Bronchial epithelial cell (primary cell): ENCODE results near the gene SBK3. TPM values are rescaled to one million over a fixed set of nuclear protein-coding genes. Genes with fewer than 3 reads are reported as not detected.

Experiments used
- DNase-seq: peaks from one replicate; pipeline ENCODE4 v3.0.0-alpha.2; 2010; ENCODE audit warnings: low read depth
- FAIRE-seq: peaks from 2 replicates; lab custom pipeline; 2011; peaks lifted over from hg19 to GRCh38; lab: Jason Lieb, UNC
- H3K27me3 ChIP-seq: 2 replicates; pipeline ENCODE4 v1.5.1; 2011; ENCODE audit warnings: low read length; ENCODE audit not compliant: control insufficient read depth, insufficient read depth
- H3K36me3 ChIP-seq: 2 replicates; pipeline ENCODE4 v1.5.1; 2011; ENCODE audit warnings: low read length; ENCODE audit not compliant: control insufficient read depth, insufficient read depth
- H3K4me3 ChIP-seq: 2 replicates; pipeline ENCODE4 v1.5.1; 2011; ENCODE audit warnings: mild to moderate bottlenecking, low read depth, low read length, control low read depth
- total RNA-seq: library from RNA; depleted of rRNA; stranded (reverse); fragments of >200 nt; gene quantifications from 2 replicates; pipeline ENCODE4 v1.2.1, GENCODE V29; 2014
- TF ChIP-seq, protein P1 (sequence below): IDR thresholded peaks from 2 replicates; pipeline ENCODE4 v1.5.1; 2011; ENCODE audit warnings: mild to moderate bottlenecking, moderate library complexity, low read length, control low read depth, inconsistent platforms; ENCODE audit not compliant: insufficient read depth, severe bottlenecking

The SBK3 gene
- total RNA-seq, 1 donor from 2014 or later, result not detected

DNA sequence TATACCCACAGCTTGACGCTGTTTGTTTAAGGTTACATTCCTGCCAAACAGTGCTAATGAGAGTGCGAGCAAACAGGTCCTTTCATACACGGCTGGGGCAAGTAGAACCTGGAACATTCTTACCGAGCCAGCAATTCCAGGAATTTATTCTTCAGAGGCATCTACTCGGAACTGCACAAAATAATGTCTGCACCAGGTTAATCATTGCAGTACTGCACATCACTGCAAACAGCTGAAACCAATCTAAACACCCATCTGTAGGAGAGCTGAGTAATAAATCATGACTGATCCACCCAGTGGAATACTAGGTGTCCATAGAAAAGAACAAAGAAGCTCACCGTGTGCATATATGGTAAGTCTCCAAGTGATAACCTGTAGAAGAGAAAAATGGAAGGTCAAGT lies 36.5 kb upstream of the SBK3 start:
- Histone ChIP-seq H3K36me3 (no peaks in the 10 kb centered on the region), H3K27me3 (no peaks in the 10 kb centered on the region), H3K4me3 (no peak overlapping the region)
- TF ChIP-seq, protein P1, sequence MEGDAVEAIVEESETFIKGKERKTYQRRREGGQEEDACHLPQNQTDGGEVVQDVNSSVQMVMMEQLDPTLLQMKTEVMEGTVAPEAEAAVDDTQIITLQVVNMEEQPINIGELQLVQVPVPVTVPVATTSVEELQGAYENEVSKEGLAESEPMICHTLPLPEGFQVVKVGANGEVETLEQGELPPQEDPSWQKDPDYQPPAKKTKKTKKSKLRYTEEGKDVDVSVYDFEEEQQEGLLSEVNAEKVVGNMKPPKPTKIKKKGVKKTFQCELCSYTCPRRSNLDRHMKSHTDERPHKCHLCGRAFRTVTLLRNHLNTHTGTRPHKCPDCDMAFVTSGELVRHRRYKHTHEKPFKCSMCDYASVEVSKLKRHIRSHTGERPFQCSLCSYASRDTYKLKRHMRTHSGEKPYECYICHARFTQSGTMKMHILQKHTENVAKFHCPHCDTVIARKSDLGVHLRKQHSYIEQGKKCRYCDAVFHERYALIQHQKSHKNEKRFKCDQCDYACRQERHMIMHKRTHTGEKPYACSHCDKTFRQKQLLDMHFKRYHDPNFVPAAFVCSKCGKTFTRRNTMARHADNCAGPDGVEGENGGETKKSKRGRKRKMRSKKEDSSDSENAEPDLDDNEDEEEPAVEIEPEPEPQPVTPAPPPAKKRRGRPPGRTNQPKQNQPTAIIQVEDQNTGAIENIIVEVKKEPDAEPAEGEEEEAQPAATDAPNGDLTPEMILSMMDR, result no peak
- DNase-seq (no peak), FAIRE-seq (no peak)

DNA sequence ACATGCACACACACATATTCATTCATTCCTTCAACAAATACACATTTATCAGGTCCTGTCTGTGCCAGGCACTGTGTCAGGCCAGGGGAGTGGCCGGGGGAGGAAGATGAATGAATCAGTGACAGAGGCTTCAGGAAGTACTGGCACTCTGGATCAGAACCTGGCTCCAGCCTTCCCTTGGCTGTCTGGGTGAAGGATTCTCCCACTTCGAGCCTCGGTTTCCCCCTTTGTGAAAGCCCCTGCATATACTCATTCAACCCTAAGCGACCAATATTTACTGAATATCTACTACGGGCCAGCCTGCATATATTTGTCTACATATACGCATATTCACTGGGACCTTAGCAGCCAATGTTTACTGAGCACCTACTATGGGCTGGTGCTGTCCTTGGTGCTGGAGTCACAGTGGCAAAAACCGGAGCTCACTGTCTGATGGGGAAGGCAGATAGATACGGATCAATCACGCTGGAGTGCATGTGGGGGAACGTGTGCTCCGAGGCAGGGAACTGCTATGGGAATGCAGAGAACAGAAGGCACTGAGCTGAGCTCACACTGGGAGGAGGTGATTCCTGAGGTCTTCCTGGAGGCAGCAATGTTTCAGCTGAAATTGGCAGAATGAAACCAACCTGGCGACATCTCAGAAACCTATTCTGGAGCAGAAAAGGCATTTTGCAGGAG lies 35.9 kb upstream of the SBK3 start:
- no peaks in the 10 kb centered on the region for H3K27me3 ChIP-seq
- TF ChIP-seq, protein P1, result no peak
- DNase-seq (no peak), FAIRE-seq (no peak)
- peak overlapping the region; percentile 95 for H3K4me3 ChIP-seq
- H3K36me3 ChIP-seq, result no peaks in the 10 kb centered on the region

DNA sequence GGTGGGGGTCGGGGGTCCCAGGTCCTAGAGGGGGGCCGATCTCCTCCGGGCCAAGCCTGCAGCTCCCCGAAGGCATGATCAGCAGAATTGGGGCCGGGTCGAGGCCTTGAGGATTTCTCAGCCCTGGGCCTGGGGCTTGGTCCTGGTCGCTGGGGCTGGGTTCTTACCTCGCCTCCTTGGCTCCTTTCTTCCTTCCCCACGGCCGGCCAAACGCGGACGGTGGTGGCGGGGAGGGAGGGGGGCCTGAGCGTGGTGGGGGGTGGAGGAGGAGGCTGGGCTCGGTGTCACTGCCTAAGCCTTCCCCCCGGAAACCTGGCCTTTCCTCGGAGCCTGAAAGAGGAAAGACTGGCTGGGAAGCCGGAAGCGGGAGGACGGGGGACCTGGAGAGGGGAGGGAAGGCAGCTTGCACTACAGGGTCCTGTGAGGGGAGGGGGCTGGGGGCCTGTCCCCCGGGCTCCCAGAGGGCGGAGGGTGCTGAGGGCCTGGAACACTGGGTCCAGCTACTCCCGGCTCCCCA lies 35.3 kb upstream of the SBK3 start, which contains the start of gene ZNF579:
Gene ZNF579 (minus strand): TSS at position 221 of the 517 bp plus-strand sequence. CDS start 1,209 bp downstream, outside the sequence.
- TF ChIP-seq, protein P1, result no peak
- H3K4me3 ChIP-seq, result peak within 1 kb of the TSS; percentile 95
- H3K36me3 ChIP-seq, result no peaks in the 10 kb centered on the region
- FAIRE-seq (no peak), DNase-seq (peak; percentile 59)
- H3K27me3 ChIP-seq, result no peaks in the 10 kb centered on the region

DNA sequence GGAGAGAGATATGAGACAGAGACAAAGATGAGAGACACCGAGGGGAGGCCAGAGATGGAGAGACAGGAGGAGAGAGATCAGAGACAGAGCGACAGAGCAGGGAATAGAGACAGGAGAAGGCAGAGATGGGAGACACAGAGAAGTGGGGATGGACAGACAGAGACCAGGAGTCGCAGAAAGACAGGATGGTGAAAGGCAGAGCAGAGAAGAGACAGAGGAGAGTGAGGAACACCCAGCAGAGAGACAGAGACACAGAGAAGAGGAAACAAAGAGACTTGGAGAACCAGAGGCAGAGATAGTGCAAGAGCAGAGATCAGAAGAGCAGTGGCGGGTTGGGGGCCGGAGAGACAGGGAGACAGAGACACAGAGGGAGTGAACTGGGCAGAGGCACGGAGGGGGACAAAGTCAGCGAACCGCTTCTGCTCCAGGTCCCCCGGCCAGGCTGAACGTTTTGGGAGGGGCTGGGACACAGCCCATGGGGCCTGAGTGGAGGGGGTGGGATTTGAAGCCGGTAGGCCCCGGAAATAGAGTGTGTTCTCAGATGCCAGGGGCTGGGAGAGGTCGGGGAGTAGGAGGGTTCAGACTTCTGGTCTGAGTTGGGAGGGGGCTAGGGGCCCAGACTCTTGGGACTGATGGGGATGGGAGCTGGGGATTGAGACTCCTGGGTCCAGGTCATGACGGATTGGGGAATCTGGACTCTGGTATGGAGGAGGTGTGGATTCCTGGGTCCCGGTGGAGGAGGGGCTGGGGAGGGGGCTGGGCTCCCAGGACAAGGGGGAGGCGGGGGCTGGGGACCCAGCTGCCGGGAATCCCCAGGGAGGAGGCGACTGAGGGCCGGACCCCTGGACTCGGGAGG lies 34.7 kb upstream of the SBK3 start:
- no peaks in the 10 kb centered on the region for H3K36me3 ChIP-seq
- H3K4me3 ChIP-seq, result peak overlapping the region; percentile 95
- FAIRE-seq (no peak), DNase-seq (no peak)
- TF ChIP-seq, protein P1, result no peak
- H3K27me3 ChIP-seq, result no peaks in the 10 kb centered on the region

DNA sequence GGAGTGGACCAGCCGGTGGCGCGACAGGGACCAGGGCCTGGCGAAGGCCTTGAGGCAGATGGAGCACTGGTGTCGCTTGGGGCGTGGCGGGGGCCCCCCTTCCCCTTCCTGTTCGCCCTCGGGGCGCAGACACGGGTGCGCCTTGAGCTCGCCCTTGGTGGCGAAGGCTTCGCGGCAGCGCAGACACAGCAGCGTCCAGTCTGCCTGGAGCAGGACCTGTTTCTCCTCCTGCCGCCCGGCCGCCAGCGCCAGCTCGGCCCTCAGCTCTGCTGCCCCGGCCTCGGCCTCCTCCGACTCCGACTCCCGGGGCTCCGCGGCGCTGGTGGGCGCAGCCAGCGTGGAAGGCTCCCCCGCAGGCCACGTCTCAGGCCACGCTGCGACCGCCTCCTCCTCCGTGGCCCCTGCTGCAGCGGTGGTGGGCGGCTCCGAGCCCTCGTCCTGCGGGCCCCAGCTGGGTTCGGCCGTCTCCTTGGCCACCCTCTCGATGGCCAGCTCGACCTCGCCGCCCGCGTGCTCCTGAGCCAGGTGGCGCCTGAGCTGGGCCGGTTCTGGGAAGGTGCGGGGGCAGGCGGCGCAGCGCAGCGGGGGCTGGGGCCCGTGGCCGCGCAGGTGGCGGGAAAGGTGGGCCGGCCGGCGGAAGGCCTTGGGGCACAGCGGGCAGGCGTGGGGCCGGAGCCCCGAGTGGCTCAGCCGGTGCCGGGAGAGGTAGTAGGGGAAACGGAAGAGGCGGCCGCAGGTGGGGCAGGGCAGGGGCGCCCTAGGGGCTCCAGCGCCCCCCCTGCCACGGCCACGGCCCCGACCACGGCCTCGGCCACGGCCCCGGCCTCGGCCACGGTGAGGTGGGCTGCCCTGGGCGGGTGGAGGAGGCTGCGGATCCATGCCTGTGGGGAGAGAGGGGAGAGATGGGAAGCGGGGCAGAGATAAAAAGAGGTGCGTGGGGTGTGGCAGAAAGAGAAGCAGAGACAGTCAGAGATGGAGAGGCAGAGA lies 33.7 kb upstream of the SBK3 start:
- TF ChIP-seq, protein P1, result no peak
- Histone ChIP-seq H3K4me3 (no peak overlapping the region), H3K36me3 (no peaks in the 10 kb centered on the region), H3K27me3 (no peaks in the 10 kb centered on the region)
- DNase-seq (no peak), FAIRE-seq (no peak)
